ENCODE data around the gene GMPS.
"Not testable (repeated sequence)": the region's sequence is repeated elsewhere in the genome, so short reads cannot be mapped to it uniquely, and the experiment has no call there.

Gene GMPS

GRCh38 chr3:155872904-155873646 lies 2.6 kb downstream of the GMPS start:
- DNase-seq, result no peak

GRCh38 chr3:155876037-155876436 lies 5.6 kb downstream of the GMPS start:
- no peak for DNase-seq

GRCh38 chr3:155876503-155876902 lies 6.1 kb downstream of the GMPS start:
- no peak for DNase-seq

- no peak for DNase-seq
Measured at GRCh38 chr3:155880286-155880685, 9.8 kb downstream of the GMPS start.

- no peak for DNase-seq
Measured at GRCh38 chr3:155884292-155884691, 13.8 kb downstream of the GMPS start.

GRCh38 chr3:155885292-155885691 lies 14.8 kb downstream of the GMPS start:
- DNase-seq, result no peak

GRCh38 chr3:155886348-155886747 lies 15.9 kb downstream of the GMPS start:
- DNase-seq, result not testable (repeated sequence)

- DNase-seq, result no peak
Measured at GRCh38 chr3:155886915-155887314, 16.5 kb downstream of the GMPS start.

- DNase-seq, result no peak
Measured at GRCh38 chr3:155889212-155889611, 18.8 kb downstream of the GMPS start.

- no peak for DNase-seq
Measured at GRCh38 chr3:155889952-155890351, 19.5 kb downstream of the GMPS start.

GRCh38 chr3:155890671-155891190 lies 20.3 kb downstream of the GMPS start:
- no peak for DNase-seq

GRCh38 chr3:155891321-155891720 lies 20.9 kb downstream of the GMPS start:
- DNase-seq, result no peak

- DNase-seq, result no peak
Measured at GRCh38 chr3:155895379-155895900, 25.0 kb downstream of the GMPS start.

GRCh38 chr3:155906900-155907299 lies 36.5 kb downstream of the GMPS start:
- DNase-seq, result no peak

GRCh38 chr3:155908086-155908485 lies 37.6 kb downstream of the GMPS start:
- no peak for DNase-seq

- no peak for DNase-seq
Measured at GRCh38 chr3:155908605-155909004, 38.2 kb downstream of the GMPS start.

GRCh38 chr3:155912090-155912489 lies 41.6 kb downstream of the GMPS start:
- no peak for DNase-seq

GRCh38 chr3:155912579-155913190 lies 42.2 kb downstream of the GMPS start:
- no peak for DNase-seq

- DNase-seq, result no peak
Measured at GRCh38 chr3:155917781-155918180, 47.3 kb downstream of the GMPS start.

- DNase-seq, result no peak
Measured at GRCh38 chr3:155919728-155920127, 49.3 kb downstream of the GMPS start.

- DNase-seq, result no peak
Measured at GRCh38 chr3:155921486-155921885, 51.0 kb downstream of the GMPS start.

- DNase-seq, result no peak
Measured at GRCh38 chr3:155934230-155934629, 63.8 kb downstream of the GMPS start.

GRCh38 chr3:155938409-155938808 lies 68.0 kb downstream of the GMPS start:
- no peak for DNase-seq

GRCh38 chr3:155941354-155941753 lies 70.9 kb downstream of the GMPS start:
- no peak for DNase-seq

Measured in NCI-H510A treated with DMSO at 0.1 percent for 48 hours (cell line).